ENCODE results near the gene VPS39.

DNA sequence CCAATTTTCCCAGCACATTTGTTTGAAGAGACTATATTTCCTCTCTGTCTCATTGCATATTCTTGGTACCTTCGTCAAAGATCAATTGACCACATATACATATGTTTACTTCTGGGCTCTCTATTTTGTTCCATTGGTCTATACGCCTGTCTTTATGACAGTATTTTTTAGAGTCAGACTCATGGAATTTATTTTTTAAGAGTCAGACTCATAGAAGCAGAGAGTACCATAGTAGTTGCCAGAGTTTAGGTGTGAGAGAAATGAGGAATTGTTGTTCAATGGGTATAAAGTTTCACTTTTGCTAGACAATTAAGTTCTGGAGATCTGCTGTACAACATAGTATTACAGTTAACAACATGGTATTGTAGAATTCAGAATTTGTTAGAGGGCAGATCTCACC is 78.7 kb downstream of the VPS39 start:
- TF ChIP-seq, protein P1, sequence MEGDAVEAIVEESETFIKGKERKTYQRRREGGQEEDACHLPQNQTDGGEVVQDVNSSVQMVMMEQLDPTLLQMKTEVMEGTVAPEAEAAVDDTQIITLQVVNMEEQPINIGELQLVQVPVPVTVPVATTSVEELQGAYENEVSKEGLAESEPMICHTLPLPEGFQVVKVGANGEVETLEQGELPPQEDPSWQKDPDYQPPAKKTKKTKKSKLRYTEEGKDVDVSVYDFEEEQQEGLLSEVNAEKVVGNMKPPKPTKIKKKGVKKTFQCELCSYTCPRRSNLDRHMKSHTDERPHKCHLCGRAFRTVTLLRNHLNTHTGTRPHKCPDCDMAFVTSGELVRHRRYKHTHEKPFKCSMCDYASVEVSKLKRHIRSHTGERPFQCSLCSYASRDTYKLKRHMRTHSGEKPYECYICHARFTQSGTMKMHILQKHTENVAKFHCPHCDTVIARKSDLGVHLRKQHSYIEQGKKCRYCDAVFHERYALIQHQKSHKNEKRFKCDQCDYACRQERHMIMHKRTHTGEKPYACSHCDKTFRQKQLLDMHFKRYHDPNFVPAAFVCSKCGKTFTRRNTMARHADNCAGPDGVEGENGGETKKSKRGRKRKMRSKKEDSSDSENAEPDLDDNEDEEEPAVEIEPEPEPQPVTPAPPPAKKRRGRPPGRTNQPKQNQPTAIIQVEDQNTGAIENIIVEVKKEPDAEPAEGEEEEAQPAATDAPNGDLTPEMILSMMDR (conservative IDR thresholded peaks at IDR 0.05; ENCODE audit: low read depth, low read length): no peak
- TF ChIP-seq EZH2 (IDR thresholded peaks at IDR 0.05; ENCODE audit: borderline replicate concordance, low read depth, low read length, poor library complexity, severe bottlenecking): no peak
